ENCODE data around the gene PBX2. TPM values are rescaled to one million over a fixed set of nuclear protein-coding genes. Genes with fewer than 3 reads are reported as not detected.

The PBX2 gene
- total RNA-seq (100 to 1,000 TPM in 4 of 7 donors, 10 to 100 TPM in 3; 39.3 to 110 (median 100) TPM), polyA plus RNA-seq (10 to 100 TPM; 74.0 to 75.5 TPM)
- long read RNA-seq, donor 1, partial matches to known transcripts = 2 of 4 reads
- long read RNA-seq, donor 1, other reads (novel, unspliced or antisense) = 2 of 4 reads
- long read RNA-seq, donor 2, transcript PBX2-201 (9 exons, 3,205 nt) = major isoform, 6 of 8 reads
- long read RNA-seq, donor 2, partial matches to known transcripts = 0 of 8 reads
- long read RNA-seq, donor 2, other reads (novel, unspliced or antisense) = 0 of 8 reads
- long read RNA-seq, donor 3, transcript PBX2-201 (9 exons, 3,205 nt) = major isoform, 6 of 9 reads
- long read RNA-seq, donor 3, partial matches to known transcripts = 2 of 9 reads
- long read RNA-seq, donor 3, other reads (novel, unspliced or antisense) = 1 of 9 reads

- WGBS, 3 donors = 2% methylated on average over 19 to 23 of the region's 23 CpGs
- H3K9me3 ChIP-seq = no peaks in the 10 kb centered on the region
- H3K4me3 ChIP-seq = peak within 1 kb of the TSS; percentile 55
- intact Hi-C loops (cut with DNase I) = loop anchor here in 1 of 4 donors (10.0 kb wide), 1 partner anchor 785 kb away; no protein-coding TSS in a partner anchor
- peak within 1 kb of the TSS; percentile 93 to 95 for H3K27ac ChIP-seq
- peak; percentile 87 for TF ChIP-seq POLR2A (IDR thresholded peaks at IDR 0.05)
- no peak for TF ChIP-seq CTCF (IDR thresholded peaks at IDR 0.05)
- TF ChIP-seq EP300 (IDR thresholded peaks at IDR 0.05) = no peak
- no peaks in the 10 kb centered on the region for H3K27me3 ChIP-seq
- no peaks in the 10 kb centered on the region for H3K36me3 ChIP-seq
- peaks cover 5% of the 10 kb centered on the region for H3K4me1 ChIP-seq (ENCODE audit: insufficient read depth)
- DNase-seq = peak; percentile 90 to 96 (median 95)
Observed at GRCh38 chr6:32190054-32190851, at the start of gene PBX2. PBX2 (minus strand) TSS chr6:32190202; CDS start chr6:32189915, 287 bp downstream.

- Histone ChIP-seq H3K27me3 (no peaks in the 10 kb centered on the region), H3K4me3 (no peak overlapping the region), H3K27ac (no peak overlapping the region), H3K4me1 (ENCODE audit: insufficient read depth) (no peaks in the 10 kb centered on the region), H3K9me3 (no peaks in the 10 kb centered on the region), H3K36me3 (no peaks in the 10 kb centered on the region)
- DNase-seq = no peak
- WGBS, 3 donors = 37 to 59% (median 55%) methylated on average over 2 of the region's 2 CpGs
- intact Hi-C loops (cut with DNase I) = no loop called here
- TF ChIP-seq CTCF (IDR thresholded peaks at IDR 0.05) = no peak
- no peak for TF ChIP-seq EP300 (IDR thresholded peaks at IDR 0.05)
- TF ChIP-seq POLR2A (IDR thresholded peaks at IDR 0.05) = no peak
Observed at GRCh38 chr6:32239462-32239861, 49.5 kb upstream of the PBX2 start.

- Histone ChIP-seq H3K27ac (no peak overlapping the region), H3K9me3 (no peaks in the 10 kb centered on the region), H3K27me3 (no peaks in the 10 kb centered on the region), H3K4me3 (no peak overlapping the region), H3K4me1 (ENCODE audit: insufficient read depth) (no peaks in the 10 kb centered on the region), H3K36me3 (no peaks in the 10 kb centered on the region)
- no peak for TF ChIP-seq CTCF (IDR thresholded peaks at IDR 0.05)
- TF ChIP-seq EP300 (IDR thresholded peaks at IDR 0.05) = no peak
- no peak for TF ChIP-seq POLR2A (IDR thresholded peaks at IDR 0.05)
- intact Hi-C loops (cut with DNase I) = no loop called here
- no peak for DNase-seq
- 41 to 70% (median 58%) methylated on average over 4 of the region's 4 CpGs for WGBS, 3 donors
Observed at GRCh38 chr6:32234934-32235333, 44.9 kb upstream of the PBX2 start.

- no peaks in the 10 kb centered on the region for H3K9me3 ChIP-seq
- no peak overlapping the region for H3K4me3 ChIP-seq
- no peak overlapping the region for H3K27ac ChIP-seq
- intact Hi-C loops (cut with DNase I) = no loop called here
- TF ChIP-seq CTCF (IDR thresholded peaks at IDR 0.05) = no peak
- no peak for TF ChIP-seq EP300 (IDR thresholded peaks at IDR 0.05)
- no peak for TF ChIP-seq POLR2A (IDR thresholded peaks at IDR 0.05)
- no peaks in the 10 kb centered on the region for H3K27me3 ChIP-seq
- no peak for DNase-seq
- H3K36me3 ChIP-seq = no peaks in the 10 kb centered on the region
- H3K4me1 ChIP-seq (ENCODE audit: insufficient read depth) = no peaks in the 10 kb centered on the region
- WGBS, 3 donors = 91 to 96% (median 95%) methylated on average over 7 of the region's 7 CpGs
Observed at GRCh38 chr6:32226434-32226833, 36.4 kb upstream of the PBX2 start.

All from ovary (tissue), 10 donors.